HepG2 (cell line): ENCODE data around the gene SYVN1. TPM values are rescaled to one million over a fixed set of nuclear protein-coding genes. Genes with fewer than 3 reads are reported as not detected.

Source experiments
- CBX2 ChIP-seq, 2 experiments: fragments of 200-600 bp in 1 of 2; sonication (generic); formaldehyde crosslinking in 1 of 2; IDR thresholded peaks; 2 replicates each; pipeline versions ENCODE4 v1.7.0 to v1.8.1; 2018 to 2022; ENCODE audit warnings: low read depth in 2 of 2, low read length in 1 of 2, mild to moderate bottlenecking in 1 of 2, missing genetic modification reagents in 1 of 2
- FOXP4 ChIP-seq: sonication (generic); formaldehyde crosslinking; IDR thresholded peaks from 2 replicates; pipeline ENCODE4 v1.4.0; 2020; ENCODE audit warnings: missing genetic modification reagents
- HIVEP1 ChIP-seq: sonication (generic); formaldehyde crosslinking; IDR thresholded peaks from 2 replicates; pipeline ENCODE4 v1.4.0; 2020; ENCODE audit warnings: mild to moderate bottlenecking, missing genetic modification reagents
- NKX3-1 ChIP-seq: sonication (generic); formaldehyde crosslinking; IDR thresholded peaks from 2 replicates; pipeline ENCODE4 v1.5.0; 2020; ENCODE audit warnings: missing genetic modification reagents
- NR2F2 ChIP-seq: IDR thresholded peaks from 2 replicates; pipeline ENCODE4 v1.6.1; 2012; ENCODE audit warnings: low read depth, inconsistent platforms, borderline replicate concordance
- NR3C1 ChIP-seq: sonication (generic); formaldehyde crosslinking; IDR thresholded peaks from 2 replicates; pipeline ENCODE4 v1.4.0; 2020; ENCODE audit warnings: missing genetic modification reagents
- PAXIP1 ChIP-seq: sonication (generic); formaldehyde crosslinking; conservative IDR thresholded peaks from 2 replicates; pipeline ENCODE4 v1.4.0; 2020; ENCODE audit warnings: mild to moderate bottlenecking, missing genetic modification reagents, moderate library complexity
- PLRG1 ChIP-seq: fragments of 450-650 bp; conservative IDR thresholded peaks from 2 replicates; pipeline ENCODE4 v1.6.1; 2016
- SNAPC2 ChIP-seq: sonication (generic); formaldehyde crosslinking; IDR thresholded peaks from 2 replicates; pipeline ENCODE4 v1.8.1; 2022; ENCODE audit warnings: mild to moderate bottlenecking, missing genetic modification reagents
- SP2 ChIP-seq: sonication (generic); formaldehyde crosslinking; IDR thresholded peaks from 2 replicates; pipeline ENCODE4 v1.5.1; 2020; ENCODE audit warnings: mild to moderate bottlenecking, missing genetic modification reagents
- SUZ12 ChIP-seq: fragments of 150-350 bp; IDR thresholded peaks from 2 replicates; pipeline ENCODE4 v1.6.1; 2014; ENCODE audit warnings: low read depth, low read length
- ZFP62 ChIP-seq: sonication (generic); formaldehyde crosslinking; IDR thresholded peaks from 2 replicates; pipeline ENCODE4 v1.4.0; 2020; ENCODE audit warnings: missing genetic modification reagents
- ZNF264 ChIP-seq: sonication (generic); formaldehyde crosslinking; IDR thresholded peaks from 2 replicates; pipeline ENCODE4 v1.4.0; 2020; ENCODE audit warnings: missing genetic modification reagents
- ZNF350 ChIP-seq: sonication (generic); formaldehyde crosslinking; IDR thresholded peaks from 2 replicates; pipeline ENCODE4 v1.4.0; 2020; ENCODE audit warnings: mild to moderate bottlenecking, low read depth, missing genetic modification reagents, borderline replicate concordance
- ZNF768 ChIP-seq: sonication (generic); formaldehyde crosslinking; IDR thresholded peaks from 2 replicates; pipeline ENCODE4 v1.4.0; 2020; ENCODE audit warnings: missing genetic modification reagents
- ZNF772 ChIP-seq: sonication (generic); formaldehyde crosslinking; IDR thresholded peaks from 2 replicates; pipeline ENCODE4 v1.5.0; 2020; ENCODE audit warnings: mild to moderate bottlenecking, missing genetic modification reagents
- polyA plus RNA-seq, 8 experiments: library from polyadenylated mRNA; depleted of rRNA in 3 of 8; stranded (reverse) in 7 of 8; unstranded in 1 of 8; fragments of >200 nt; fragmentation: Illumina TruSeq in 4 of 8; extraction: Trizol in 4 of 8; gene quantifications; 2 replicates each; pipeline versions ENCODE4 v1.2.1 to v1.2.3, GENCODE V29; 2011 to 2016; ENCODE audit warnings: low read depth in 4 of 8, missing spikeins in 1 of 8, mixed read lengths in 1 of 8; ENCODE audit not compliant: insufficient read depth in 1 of 8
- total RNA-seq, 5 experiments: library from RNA; depleted of rRNA; stranded (reverse); fragments of >200 nt; fragmentation: Illumina TruSeq; extraction: Trizol; gene quantifications; 2 replicates each; pipeline ENCODE4 v1.2.3, GENCODE V29; 2016; ENCODE audit warnings: low read depth in 1 of 5

Gene SYVN1
- total and polyA plus RNA-seq, 2 of the 13 experiments (the other 11 are each of a cell fraction or from before 2014, with no cell fraction given) = 10.3 to 22.5 TPM

- TF ChIP-seq ZNF264 (CRISPR knock-in tag) (no peak), HIVEP1 (CRISPR knock-in tag) (no peak), NR2F2 (no peak), PAXIP1 (CRISPR knock-in tag) (0 out of 2 replicates have a peak, but pooled peaks have one; percentile 33), PLRG1 (no peak), ZFP62 (CRISPR knock-in tag) (peak; percentile 74; the same call in 1 of the 2 replicates), NR3C1 (CRISPR knock-in tag) (no peak), SUZ12 (no peak), FOXP4 (CRISPR knock-in tag) (peak; percentile 46), SP2 (peak; percentile 77), ZNF768 (CRISPR knock-in tag) (no peak; the same call in 1 of the 2 replicates), CBX2 (IDR thresholded peaks at IDR 0.05; ENCODE audit: low read depth, low read length) (no peak), CBX2 (CRISPR knock-in tag; IDR thresholded peaks at IDR 0.05; ENCODE audit: low read depth) (no peak), ZNF350 (CRISPR knock-in tag) (no peak), NKX3-1 (CRISPR knock-in tag) (no peak; the same call in 1 of the 2 replicates), ZNF772 (peak; percentile 47; the same call in 1 of the 2 replicates), SNAPC2 (no peak)
Observed at GRCh38 chr11:65111744-65112545, 22.4 kb downstream of the SYVN1 start, which contains the start of gene TM7SF2 (continued).
